GM23338 (cell line): ENCODE measurements around the gene HCFC1.

ENCODE experiments used
- CTCF ChIP-seq, 2 experiments: fragments of 200-600 bp in 1 of 2; sonication (generic) in 1 of 2; conservative IDR thresholded peaks; 2 replicates each; pipeline versions ENCODE4 v1.5.1 to v1.6.1; 2016 to 2017; ENCODE audit warnings: antibody characterized with exemption in 2 of 2, low read depth in 2 of 2, mild to moderate bottlenecking in 2 of 2, moderate library complexity in 1 of 2
- EZH2 ChIP-seq: fragments of 200-600 bp; sonication (generic); IDR thresholded peaks from one replicate; pipeline ENCODE4 v1.8.0; 2017; ENCODE audit warnings: antibody characterized with exemption, mild to moderate bottlenecking, low read depth; ENCODE audit not compliant: unreplicated experiment
- EZH2phosphoT487 ChIP-seq: fragments of 200-600 bp; sonication (generic); IDR thresholded peaks from one replicate; pipeline ENCODE4 v1.8.1; 2018; ENCODE audit warnings: antibody characterized with exemption; ENCODE audit not compliant: unreplicated experiment
- NANOG ChIP-seq: IDR thresholded peaks from 2 replicates; pipeline ENCODE4 v1.6.1; 2016; ENCODE audit warnings: antibody characterized with exemption, borderline replicate concordance
- POLR2AphosphoS5 ChIP-seq: IDR thresholded peaks from 2 replicates; pipeline ENCODE4 v1.6.1; 2016; ENCODE audit warnings: antibody characterized with exemption, low read depth
- ZNF462 ChIP-seq: fragments of 250-450 bp; sonication (Bioruptor Pico); IDR thresholded peaks from 2 replicates; pipeline ENCODE4 v1.5.0; 2020; ENCODE audit warnings: mild to moderate bottlenecking, moderate library complexity
- TF ChIP-seq, protein P1 (sequence below): IDR thresholded peaks from one replicate; pipeline ENCODE4 v1.6.1; 2018; ENCODE audit warnings: antibody characterized with exemption; ENCODE audit not compliant: unreplicated experiment

DNA sequence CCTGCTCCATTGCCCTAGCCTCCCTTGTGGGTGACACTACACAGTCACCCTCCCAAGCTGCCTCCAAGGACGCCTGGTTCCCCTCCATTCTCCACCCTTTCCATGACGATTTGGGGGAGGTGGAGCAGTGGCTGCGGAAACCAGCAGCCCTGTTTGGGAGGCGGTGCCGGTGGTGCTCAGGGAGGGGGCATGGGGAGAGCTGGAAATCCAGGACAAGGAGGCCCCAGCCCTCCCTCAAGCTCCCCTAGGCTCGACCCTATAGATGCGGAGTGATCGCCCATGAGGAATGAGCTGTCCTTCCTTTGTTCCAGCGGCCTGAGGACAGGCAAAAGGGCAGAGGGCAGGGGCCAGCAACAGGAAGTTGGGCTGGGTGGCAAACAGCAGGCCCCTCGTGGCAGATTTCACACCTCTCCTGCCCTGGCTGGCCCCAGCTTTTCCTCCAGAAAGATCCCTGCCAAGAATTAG lies 23.6 kb downstream of the HCFC1 start:
- no peak for TF ChIP-seq EZH2phosphoT487
- no peak for TF ChIP-seq ZNF462 (CRISPR knock-in tag)
- TF ChIP-seq CTCF (conservative IDR thresholded peaks at IDR 0.05; ENCODE audit: low read depth in 2 of 2), result no peak
- TF ChIP-seq EZH2, result no peak
- no peak for TF ChIP-seq NANOG
- TF ChIP-seq POLR2AphosphoS5, result no peak
- TF ChIP-seq, protein P1, sequence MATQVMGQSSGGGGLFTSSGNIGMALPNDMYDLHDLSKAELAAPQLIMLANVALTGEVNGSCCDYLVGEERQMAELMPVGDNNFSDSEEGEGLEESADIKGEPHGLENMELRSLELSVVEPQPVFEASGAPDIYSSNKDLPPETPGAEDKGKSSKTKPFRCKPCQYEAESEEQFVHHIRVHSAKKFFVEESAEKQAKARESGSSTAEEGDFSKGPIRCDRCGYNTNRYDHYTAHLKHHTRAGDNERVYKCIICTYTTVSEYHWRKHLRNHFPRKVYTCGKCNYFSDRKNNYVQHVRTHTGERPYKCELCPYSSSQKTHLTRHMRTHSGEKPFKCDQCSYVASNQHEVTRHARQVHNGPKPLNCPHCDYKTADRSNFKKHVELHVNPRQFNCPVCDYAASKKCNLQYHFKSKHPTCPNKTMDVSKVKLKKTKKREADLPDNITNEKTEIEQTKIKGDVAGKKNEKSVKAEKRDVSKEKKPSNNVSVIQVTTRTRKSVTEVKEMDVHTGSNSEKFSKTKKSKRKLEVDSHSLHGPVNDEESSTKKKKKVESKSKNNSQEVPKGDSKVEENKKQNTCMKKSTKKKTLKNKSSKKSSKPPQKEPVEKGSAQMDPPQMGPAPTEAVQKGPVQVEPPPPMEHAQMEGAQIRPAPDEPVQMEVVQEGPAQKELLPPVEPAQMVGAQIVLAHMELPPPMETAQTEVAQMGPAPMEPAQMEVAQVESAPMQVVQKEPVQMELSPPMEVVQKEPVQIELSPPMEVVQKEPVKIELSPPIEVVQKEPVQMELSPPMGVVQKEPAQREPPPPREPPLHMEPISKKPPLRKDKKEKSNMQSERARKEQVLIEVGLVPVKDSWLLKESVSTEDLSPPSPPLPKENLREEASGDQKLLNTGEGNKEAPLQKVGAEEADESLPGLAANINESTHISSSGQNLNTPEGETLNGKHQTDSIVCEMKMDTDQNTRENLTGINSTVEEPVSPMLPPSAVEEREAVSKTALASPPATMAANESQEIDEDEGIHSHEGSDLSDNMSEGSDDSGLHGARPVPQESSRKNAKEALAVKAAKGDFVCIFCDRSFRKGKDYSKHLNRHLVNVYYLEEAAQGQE, result no peak
